Peyer's patch (tissue), 4 donors: ENCODE measurements around the gene HOXD1.

ENCODE experiments used
- POLR2A ChIP-seq, 2 donors: fragments of 450-650 bp; IDR thresholded peaks; one replicate each; pipeline ENCODE4 v1.5.1; 2017; ENCODE audit warnings: antibody characterized with exemption in 2 of 2, mild to moderate bottlenecking in 2 of 2, moderate library complexity in 2 of 2
- TF ChIP-seq, protein P1 (sequence below), 6 experiments: fragments of 450-650 bp in 4 of 6; fragments of 200-600 bp in 2 of 6; sonication (generic) in 1 of 6; IDR thresholded peaks; one replicate each; pipeline ENCODE4 v1.5.1; 2017 to 2019; ENCODE audit warnings: antibody characterized with exemption in 6 of 6, mild to moderate bottlenecking in 3 of 6, moderate library complexity in 1 of 6

DNA sequence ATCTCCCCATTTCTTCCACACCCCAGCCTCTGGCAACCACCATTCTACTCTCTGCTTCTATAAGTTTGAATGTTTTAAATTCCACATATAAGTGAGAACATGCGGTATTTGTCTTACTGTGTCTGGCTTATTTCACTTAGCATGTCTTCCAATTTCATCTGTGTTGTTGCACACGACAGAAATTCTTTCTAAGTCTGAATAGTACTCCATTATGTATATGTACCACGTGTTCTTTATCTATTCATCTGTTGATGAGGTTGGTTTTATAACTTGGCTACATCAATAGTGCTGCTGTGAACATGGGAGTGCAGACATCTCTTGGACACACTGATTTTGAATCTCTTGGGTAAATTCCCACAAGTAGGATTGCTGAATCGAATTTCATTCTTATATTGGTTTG is 49.0 kb downstream of the HOXD1 start:
- TF ChIP-seq, protein P1, sequence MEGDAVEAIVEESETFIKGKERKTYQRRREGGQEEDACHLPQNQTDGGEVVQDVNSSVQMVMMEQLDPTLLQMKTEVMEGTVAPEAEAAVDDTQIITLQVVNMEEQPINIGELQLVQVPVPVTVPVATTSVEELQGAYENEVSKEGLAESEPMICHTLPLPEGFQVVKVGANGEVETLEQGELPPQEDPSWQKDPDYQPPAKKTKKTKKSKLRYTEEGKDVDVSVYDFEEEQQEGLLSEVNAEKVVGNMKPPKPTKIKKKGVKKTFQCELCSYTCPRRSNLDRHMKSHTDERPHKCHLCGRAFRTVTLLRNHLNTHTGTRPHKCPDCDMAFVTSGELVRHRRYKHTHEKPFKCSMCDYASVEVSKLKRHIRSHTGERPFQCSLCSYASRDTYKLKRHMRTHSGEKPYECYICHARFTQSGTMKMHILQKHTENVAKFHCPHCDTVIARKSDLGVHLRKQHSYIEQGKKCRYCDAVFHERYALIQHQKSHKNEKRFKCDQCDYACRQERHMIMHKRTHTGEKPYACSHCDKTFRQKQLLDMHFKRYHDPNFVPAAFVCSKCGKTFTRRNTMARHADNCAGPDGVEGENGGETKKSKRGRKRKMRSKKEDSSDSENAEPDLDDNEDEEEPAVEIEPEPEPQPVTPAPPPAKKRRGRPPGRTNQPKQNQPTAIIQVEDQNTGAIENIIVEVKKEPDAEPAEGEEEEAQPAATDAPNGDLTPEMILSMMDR (IDR thresholded peaks at IDR 0.05) = no peak
- no peak for TF ChIP-seq POLR2A (IDR thresholded peaks at IDR 0.05)
